ENCODE data around the gene PDGFRB. TPM values are rescaled to one million over a fixed set of nuclear protein-coding genes. Genes with fewer than 3 reads are reported as not detected.
A peak's percentile ranks its signal among the peaks of the same experiment; 100 is the strongest.

PDGFRB gene
- total and polyA plus RNA-seq, 10 of the 15 experiments (the other 5 are each of a cell fraction or from before 2014, with no cell fraction given) = 0.02 to 3.0 (median 1.0) TPM

DNA sequence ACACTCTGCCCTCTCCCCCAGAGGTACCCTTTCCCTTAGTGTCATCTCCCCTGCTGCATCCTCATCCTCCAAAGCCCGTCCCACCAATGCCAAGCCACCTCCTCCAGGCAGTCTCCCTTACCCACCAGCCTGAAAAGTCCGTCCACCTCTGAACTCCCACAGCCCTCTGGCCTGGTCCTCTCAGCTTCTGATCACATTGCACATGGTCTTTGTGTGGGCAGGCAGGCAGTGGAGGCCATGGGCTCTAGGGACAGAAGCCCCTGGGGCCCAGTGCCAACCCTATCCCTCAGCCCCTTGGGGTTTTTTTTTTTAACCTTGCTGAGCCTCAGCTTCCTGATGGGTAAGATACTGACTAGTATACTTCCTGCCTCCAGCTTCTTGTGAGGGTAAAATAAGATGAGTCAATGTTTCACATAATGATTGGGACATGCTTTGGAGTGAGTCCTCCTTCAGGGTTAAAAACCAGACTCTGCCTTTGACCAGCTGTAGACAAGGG lies 88.7 kb downstream of the PDGFRB start:
- Histone ChIP-seq H3K79me2 (ENCODE audit: control insufficient read depth, insufficient read depth, low read length) (no peaks in the 10 kb centered on the region), H3K36me3 (ENCODE audit: control insufficient read depth in 2 of 2, insufficient read depth in 2 of 2, low read length in 1 of 2) (no peaks in the 10 kb centered on the region), H3K4me2 (ENCODE audit: control insufficient read depth, insufficient read depth) (no peak overlapping the region), H3K4me3 (no peak overlapping the region), H4K20me1 (ENCODE audit: control insufficient read depth, insufficient read depth) (no peaks in the 10 kb centered on the region), H3K4me1 (ENCODE audit: control insufficient read depth, insufficient read depth, low read length) (no peaks in the 10 kb centered on the region), H3K27me3 (replicated peaks in 1 of 2; ENCODE audit: control insufficient read depth in 2 of 2, insufficient read depth in 2 of 2, low read length in 1 of 2) (no peaks in the 10 kb centered on the region; a peak in 1 of 4 replicates), H2AFZ (ENCODE audit: control insufficient read depth, low read depth, low read length) (no peak overlapping the region), H3K9me3 (replicated peaks; ENCODE audit: control insufficient read depth, insufficient read depth, low read length) (no peaks in the 10 kb centered on the region), H3K27ac (ENCODE audit: control insufficient read depth, insufficient read depth) (no peak overlapping the region), H3K9ac (ENCODE audit: control insufficient read depth, insufficient read depth, low read length) (no peak overlapping the region)
- POLR2A ChIA-PET = no interaction called here
- CTCF ChIA-PET = interaction anchor here (0.6 to 3.0 kb wide), 3 partner anchors 8 to 54 kb away, joined by 3 to 12 read pairs (median 4); no protein-coding TSS in a partner anchor
- DNase-seq (ENCODE audit: low read depth, low spot score) = no peak
- WGBS (ENCODE audit: insufficient coverage, insufficient replicate concordance, low lambda C conversion rate, missing lambda C conversion rate) = 0% methylated on average over 2 of the region's 2 CpGs
- no peak for FAIRE-seq
- RAD21 ChIA-PET (ENCODE audit: unreplicated experiment) = interaction anchor here (0.8 to 1.2 kb wide), 2 partner anchors 11 to 96 kb away, joined by 3 read pairs; no protein-coding TSS in a partner anchor
- BruUV-seq (replicated peaks) = no TSS peak
- in situ Hi-C loops (cut with MboI) (no loop called here), intact Hi-C loops (cut with micrococcal nuclease; ENCODE audit: unreplicated experiment) (no loop called here)
- peak; percentile 71 for ATAC-seq
- SMC1A ChIA-PET (ENCODE audit: uncharacterized antibody, unreplicated experiment) = interaction anchor here (0.5 to 0.7 kb wide), 2 partner anchors 17 to 37 kb away, joined by 3 read pairs; no protein-coding TSS in a partner anchor
- TF ChIP-seq CHD1 (IDR thresholded peaks at IDR 0.05; ENCODE audit: low read depth, low read length) (no peak), BRCA1 (IDR thresholded peaks at IDR 0.05; ENCODE audit: low read depth, low read length) (no peak)
- TF ChIP-seq, protein P1, sequence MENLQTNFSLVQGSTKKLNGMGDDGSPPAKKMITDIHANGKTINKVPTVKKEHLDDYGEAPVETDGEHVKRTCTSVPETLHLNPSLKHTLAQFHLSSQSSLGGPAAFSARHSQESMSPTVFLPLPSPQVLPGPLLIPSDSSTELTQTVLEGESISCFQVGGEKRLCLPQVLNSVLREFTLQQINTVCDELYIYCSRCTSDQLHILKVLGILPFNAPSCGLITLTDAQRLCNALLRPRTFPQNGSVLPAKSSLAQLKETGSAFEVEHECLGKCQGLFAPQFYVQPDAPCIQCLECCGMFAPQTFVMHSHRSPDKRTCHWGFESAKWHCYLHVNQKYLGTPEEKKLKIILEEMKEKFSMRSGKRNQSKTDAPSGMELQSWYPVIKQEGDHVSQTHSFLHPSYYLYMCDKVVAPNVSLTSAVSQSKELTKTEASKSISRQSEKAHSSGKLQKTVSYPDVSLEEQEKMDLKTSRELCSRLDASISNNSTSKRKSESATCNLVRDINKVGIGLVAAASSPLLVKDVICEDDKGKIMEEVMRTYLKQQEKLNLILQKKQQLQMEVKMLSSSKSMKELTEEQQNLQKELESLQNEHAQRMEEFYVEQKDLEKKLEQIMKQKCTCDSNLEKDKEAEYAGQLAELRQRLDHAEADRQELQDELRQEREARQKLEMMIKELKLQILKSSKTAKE (IDR thresholded peaks at IDR 0.05; ENCODE audit: low read depth, poor library complexity, severe bottlenecking) = no peak

DNA sequence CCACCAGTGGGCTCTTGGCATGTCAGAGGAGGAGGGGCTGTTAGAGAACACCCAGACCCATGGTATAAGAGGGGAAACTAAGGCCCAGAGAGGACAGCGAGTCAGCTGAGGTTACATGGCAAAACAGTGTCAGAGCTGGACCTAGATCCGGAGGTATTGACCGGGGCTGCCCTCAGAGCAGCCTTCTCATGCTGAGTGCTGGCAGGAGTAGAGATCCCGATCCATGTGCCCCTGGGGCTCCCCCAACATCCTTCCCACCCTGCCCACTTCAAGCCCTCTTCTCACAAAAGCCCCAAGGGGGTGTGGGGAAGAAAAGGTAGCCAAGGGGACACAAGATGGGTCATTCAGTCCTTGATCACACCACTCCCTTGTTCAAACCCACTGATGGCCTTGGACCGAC lies 89.2 kb downstream of the PDGFRB start:
- no peak for ATAC-seq
- Histone ChIP-seq H4K20me1 (ENCODE audit: control insufficient read depth, insufficient read depth) (no peaks in the 10 kb centered on the region), H3K4me3 (no peak overlapping the region), H3K79me2 (ENCODE audit: control insufficient read depth, insufficient read depth, low read length) (no peaks in the 10 kb centered on the region), H3K4me2 (ENCODE audit: control insufficient read depth, insufficient read depth) (no peak overlapping the region), H3K9me3 (replicated peaks; ENCODE audit: control insufficient read depth, insufficient read depth, low read length) (no peaks in the 10 kb centered on the region), H3K36me3 (ENCODE audit: control insufficient read depth in 2 of 2, insufficient read depth in 2 of 2, low read length in 1 of 2) (no peaks in the 10 kb centered on the region), H3K9ac (ENCODE audit: control insufficient read depth, insufficient read depth, low read length) (no peak overlapping the region), H3K4me1 (ENCODE audit: control insufficient read depth, insufficient read depth, low read length) (no peaks in the 10 kb centered on the region), H2AFZ (ENCODE audit: control insufficient read depth, low read depth, low read length) (no peak overlapping the region), H3K27ac (ENCODE audit: control insufficient read depth, insufficient read depth) (no peak overlapping the region), H3K27me3 (replicated peaks in 1 of 2; ENCODE audit: control insufficient read depth in 2 of 2, insufficient read depth in 2 of 2, low read length in 1 of 2) (no peaks in the 10 kb centered on the region; a peak in 1 of 4 replicates)
- in situ Hi-C loops (cut with MboI) (no loop called here), intact Hi-C loops (cut with micrococcal nuclease; ENCODE audit: unreplicated experiment) (no loop called here)
- no peak for FAIRE-seq
- POLR2A ChIA-PET = no interaction called here
- DNase-seq (ENCODE audit: low read depth, low spot score) = no peak
- CTCF ChIA-PET = interaction anchor here (0.6 to 3.0 kb wide), 6 partner anchors 8 to 214 kb away, joined by 3 to 12 read pairs (median 3); no protein-coding TSS in a partner anchor
- SMC1A ChIA-PET (ENCODE audit: uncharacterized antibody, unreplicated experiment) = interaction anchor here (1.1 kb wide), 1 partner anchor 14 kb away, joined by 4 read pairs; no protein-coding TSS in a partner anchor
- RAD21 ChIA-PET (ENCODE audit: unreplicated experiment) = interaction anchor here (0.8 to 1.2 kb wide), 2 partner anchors 12 to 97 kb away, joined by 3 read pairs; no protein-coding TSS in a partner anchor
- 40% methylated on average over 5 of the region's 5 CpGs for WGBS (ENCODE audit: insufficient coverage, insufficient replicate concordance, low lambda C conversion rate, missing lambda C conversion rate)
- no TSS peak for BruUV-seq (replicated peaks)
- TF ChIP-seq SIN3A (IDR thresholded peaks at IDR 0.05; ENCODE audit: low read depth, low read length) = no peak
- no peak for TF ChIP-seq ATF3 (IDR thresholded peaks at IDR 0.05; ENCODE audit: borderline replicate concordance, extremely low read depth, low read depth, low read length)
- no peak for TF ChIP-seq SUZ12 (IDR thresholded peaks at IDR 0.05; ENCODE audit: unreplicated experiment)
- TF ChIP-seq ASH2L (IDR thresholded peaks at IDR 0.05; ENCODE audit: borderline replicate concordance, low read depth) = no peak
- TF ChIP-seq JUNB (IDR thresholded peaks at IDR 0.05) = no peak
- no peak for TF ChIP-seq CBX5 (IDR thresholded peaks at IDR 0.05; ENCODE audit: low read depth)
- TF ChIP-seq POLR2A (IDR thresholded peaks at IDR 0.05; ENCODE audit: low read depth, low read length) = no peak
- no peak for TF ChIP-seq MTA2 (IDR thresholded peaks at IDR 0.05; ENCODE audit: low read depth)
- no peak for TF ChIP-seq RCOR1 (conservative IDR thresholded peaks at IDR 0.05; ENCODE audit: low read depth, low read length)
- no peak for TF ChIP-seq RAD21 (IDR thresholded peaks at IDR 0.05; ENCODE audit: insufficient read depth, low read depth, low read length)
- TF ChIP-seq, protein P2, sequence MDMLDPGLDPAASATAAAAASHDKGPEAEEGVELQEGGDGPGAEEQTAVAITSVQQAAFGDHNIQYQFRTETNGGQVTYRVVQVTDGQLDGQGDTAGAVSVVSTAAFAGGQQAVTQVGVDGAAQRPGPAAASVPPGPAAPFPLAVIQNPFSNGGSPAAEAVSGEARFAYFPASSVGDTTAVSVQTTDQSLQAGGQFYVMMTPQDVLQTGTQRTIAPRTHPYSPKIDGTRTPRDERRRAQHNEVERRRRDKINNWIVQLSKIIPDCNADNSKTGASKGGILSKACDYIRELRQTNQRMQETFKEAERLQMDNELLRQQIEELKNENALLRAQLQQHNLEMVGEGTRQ (IDR thresholded peaks at IDR 0.05; ENCODE audit: borderline replicate concordance, low read depth, low read length) = no peak
